B cell (primary cell): ENCODE measurements around the gene MAPK1. TPM values are rescaled to one million over a fixed set of nuclear protein-coding genes. Genes with fewer than 3 reads are reported as not detected.

Experiments
- ATAC-seq: fragments of 200-7000 bp; cut with Tn5 transposase; one replicate; pipeline ENCODE4 v1.10.0; 2021; ENCODE audit warnings: low read depth, mild to moderate bottlenecking, moderate number of reproducible peaks, moderate library complexity
- CTCF ChIA-PET: fragments of 350-600 bp; sonication (Branson Sonifier 250); formaldehyde crosslinking; loops from one replicate; lab custom pipeline; 2021; ENCODE audit warnings: antibody characterized with exemption, inconsistent platforms; lab: Charles Lee
- POLR2A ChIA-PET: fragments of 350-600 bp; sonication (Branson Sonifier 250); formaldehyde crosslinking; loops from one replicate; lab custom pipeline; 2021; ENCODE audit warnings: antibody characterized with exemption; lab: Charles Lee
- DNase-seq: peaks from one replicate; pipeline ENCODE4 v3.0.0; 2013
- H2AFZ ChIP-seq: 2 replicates; pipeline ENCODE4 v1.6.1; 2012; ENCODE audit warnings: mild to moderate bottlenecking, low read depth, low read length; ENCODE audit not compliant: insufficient read depth, poor library complexity, severe bottlenecking
- H3K27ac ChIP-seq, 2 donors: 1 replicate in 1 of 2; 2 replicates in 1 of 2; pipeline ENCODE4 v1.5.1; 2012 to 2013; ENCODE audit warnings: low read length in 2 of 2, mild to moderate bottlenecking in 2 of 2, moderate library complexity in 1 of 2
- H3K27me3 ChIP-seq, 4 experiments: fragments of 200-600 bp in 1 of 4; sonication (generic) in 1 of 4; replicated peaks in 1 of 4; 1 replicate in 2 of 4; 2 replicates in 2 of 4; pipeline versions ENCODE4 v1.6.1 to v1.7.0; 2013 to 2016; ENCODE audit warnings: low read length in 3 of 4, mild to moderate bottlenecking in 2 of 4, mixed read lengths in 1 of 4, moderate library complexity in 1 of 4; ENCODE audit not compliant: insufficient read depth in 4 of 4, control insufficient read depth in 3 of 4; ENCODE audit errors: control extremely low read depth in 1 of 4
- H3K36me3 ChIP-seq, 2 experiments: replicated peaks in 1 of 2; 1 replicate in 1 of 2; 2 replicates in 1 of 2; pipeline versions ENCODE4 v1.6.1 to v1.7.1; 2013; ENCODE audit warnings: low read length in 1 of 2; ENCODE audit not compliant: insufficient read depth in 2 of 2, control insufficient read depth in 1 of 2; ENCODE audit errors: control extremely low read depth in 1 of 2, extremely low read depth in 1 of 2
- H3K4me1 ChIP-seq, 2 donors: fragments of 200-600 bp in 1 of 2; sonication (generic) in 1 of 2; 1 replicate in 1 of 2; 2 replicates in 1 of 2; pipeline versions ENCODE4 v1.5.1 to v1.6.1; 2013 to 2017; ENCODE audit warnings: low read length in 2 of 2; ENCODE audit not compliant: control insufficient read depth in 2 of 2, insufficient read depth in 2 of 2
- H3K4me2 ChIP-seq: replicated peaks from 2 replicates; pipeline ENCODE3; 2012; ENCODE audit warnings: mild to moderate bottlenecking, low read depth, low read length; ENCODE audit not compliant: poor library complexity, severe bottlenecking
- H3K4me3 ChIP-seq, 5 experiments: fragments of 200-600 bp in 1 of 5; sonication (generic) in 1 of 5; 1 replicate in 3 of 5; 2 replicates in 2 of 5; pipeline versions ENCODE4 v1.5.1 to v1.7.0; 2011 to 2016; ENCODE audit warnings: low read length in 4 of 5, mild to moderate bottlenecking in 4 of 5, low read depth in 2 of 5, control low read depth in 1 of 5, moderate library complexity in 1 of 5; ENCODE audit not compliant: insufficient read depth in 1 of 5; ENCODE audit errors: control extremely low read depth in 1 of 5, extremely low read depth in 1 of 5
- H3K79me2 ChIP-seq: fragments of 200-600 bp; sonication (generic); one replicate; pipeline ENCODE4 v1.6.0; 2016; ENCODE audit warnings: low read length; ENCODE audit not compliant: control insufficient read depth, insufficient read depth
- H3K9ac ChIP-seq: fragments of 200-600 bp; sonication (generic); 2 replicates; pipeline ENCODE4 v1.6.1; 2017; ENCODE audit warnings: mild to moderate bottlenecking, low read length, moderate library complexity
- H3K9me3 ChIP-seq, 3 donors: one replicate each; pipeline versions ENCODE4 v1.6.1 to v1.7.1; 2013; ENCODE audit warnings: low read length in 2 of 3; ENCODE audit not compliant: control insufficient read depth in 2 of 3, insufficient read depth in 1 of 3; ENCODE audit errors: control extremely low read depth in 1 of 3
- H4K20me1 ChIP-seq: 2 replicates; pipeline ENCODE4 v1.6.0; 2012; ENCODE audit warnings: mild to moderate bottlenecking, low read length; ENCODE audit not compliant: insufficient read depth, control insufficient read depth, poor library complexity, severe bottlenecking
- H3K27ac Mint-ChIP-seq: one replicate; pipeline ENCODE4 v1.8.0; 2021; ENCODE audit warnings: mixed read lengths
- H3K27me3 Mint-ChIP-seq: one replicate; pipeline ENCODE4 v1.8.0; 2021; ENCODE audit warnings: mixed read lengths
- H3K4me1 Mint-ChIP-seq: one replicate; pipeline ENCODE4 v1.8.0; 2021; ENCODE audit warnings: mixed read lengths
- H3K4me3 Mint-ChIP-seq: one replicate; pipeline ENCODE4 v1.8.0; 2021; ENCODE audit warnings: mixed read lengths
- H3K9me3 Mint-ChIP-seq: one replicate; pipeline ENCODE4 v1.8.0; 2022; ENCODE audit warnings: mixed read lengths; ENCODE audit not compliant: insufficient read depth
- CTCF ChIP-seq: fragments of 200-600 bp; IDR thresholded peaks from one replicate; pipeline ENCODE4 v1.8.0; 2022; ENCODE audit warnings: antibody characterized with exemption, mild to moderate bottlenecking
- EZH2 ChIP-seq: IDR thresholded peaks from 2 replicates; pipeline ENCODE4 v1.6.1; 2012; ENCODE audit warnings: borderline replicate concordance, low read depth, mild to moderate bottlenecking, moderate library complexity, low read length; ENCODE audit not compliant: insufficient read depth, poor library complexity, severe bottlenecking
- WGBS: methylation state at CpG from one replicate; pipeline ENCODE4 v1.1.5; 2013; ENCODE audit warnings: missing lambda C conversion rate; ENCODE audit not compliant: insufficient coverage; 5-methylcytosine and 5-hydroxymethylcytosine counted together
- intact Hi-C: fragments of 100-400 bp; cut with micrococcal nuclease; formaldehyde crosslinking; loops from one replicate; pipeline ENCODE4 v1.10.0; 2022
- polyA plus RNA-seq: library from polyadenylated mRNA; depleted of rRNA; stranded (reverse); fragments of >200 nt; gene quantifications from 2 replicates; pipeline ENCODE4 v1.2.3, GENCODE V29; 2012
- total RNA-seq, 2 donors: library from RNA; stranded (reverse); fragments of 120-200 nt in 1 of 2; gene quantifications; 1 replicate in 1 of 2; 2 replicates in 1 of 2; pipeline versions ENCODE4 v1.2.3 to v1.2.4, GENCODE V29; 2013 to 2022

The MAPK1 gene
- total and polyA plus RNA-seq, 2 donors (not counting 1 experiment from before 2014, with no cell fraction given), result 24.0 to 155 TPM

GRCh38 chr22:21832291-21833290, 34.9 kb downstream of the MAPK1 start:
- Histone ChIP-seq H4K20me1 (peaks cover 26% of the 10 kb centered on the region), H3K4me1 (peaks cover 50 to 51% of the 10 kb centered on the region in 2 donors), H3K4me2 (no peak overlapping the region), H3K36me3 (peaks cover 3% of the 10 kb centered on the region in 2 experiments), H3K79me2 (peaks cover 98% of the 10 kb centered on the region), H3K9me3 (peaks cover 0 to 3% (median 0%) of the 10 kb centered on the region in 3 donors), H2AFZ (no peak overlapping the region), H3K9ac (no peak overlapping the region), H3K4me3 (no peak overlapping the region), H3K27ac (peak overlapping the region in 1 of 2 donors; percentile 25), H3K27me3 (no peaks in the 10 kb centered on the region)
- DNase-seq (no peak), ATAC-seq (no peak)
- ChIA-PET POLR2A (interaction anchor here (0.6 to 1.9 kb wide), 2 partner anchors 16 to 108 kb away, joined by 4 to 5 read pairs; no protein-coding TSS in a partner anchor), CTCF (no interaction called here)
- peaks cover 74% of the 10 kb centered on the region for H3K4me1 Mint-ChIP-seq
- H3K27ac Mint-ChIP-seq, result peak overlapping the region; percentile 75
- H3K4me3 Mint-ChIP-seq, result peak overlapping the region; percentile 11
- H3K9me3 Mint-ChIP-seq, result no peaks in the 10 kb centered on the region
- intact Hi-C loops, result no loop called here
- TF ChIP-seq EZH2 (no peak), CTCF (no peak)
- H3K27me3 Mint-ChIP-seq, result no peaks in the 10 kb centered on the region
- 74% methylated on average over 3 of the region's 8 CpGs for WGBS

GRCh38 chr22:21829523-21829922, 37.9 kb downstream of the MAPK1 start:
- Histone ChIP-seq H3K4me1 (peaks cover 40 to 42% of the 10 kb centered on the region in 2 donors), H3K27ac (no peak overlapping the region), H3K36me3 (peaks cover 3% of the 10 kb centered on the region in 2 experiments), H3K9me3 (peaks cover 0 to 3% (median 0%) of the 10 kb centered on the region in 3 donors), H2AFZ (no peak overlapping the region), H3K79me2 (peaks cover 99% of the 10 kb centered on the region), H4K20me1 (peaks cover 40% of the 10 kb centered on the region), H3K4me3 (no peak overlapping the region), H3K9ac (no peak overlapping the region), H3K27me3 (no peaks in the 10 kb centered on the region), H3K4me2 (no peak overlapping the region)
- Mint-ChIP-seq H3K27ac (no peak overlapping the region), H3K9me3 (no peaks in the 10 kb centered on the region), H3K27me3 (no peaks in the 10 kb centered on the region), H3K4me1 (peaks cover 73% of the 10 kb centered on the region), H3K4me3 (no peak overlapping the region)
- intact Hi-C loops, result no loop called here
- POLR2A ChIA-PET, result no interaction called here
- no CpG with 5 or more reads among the region's 3 CpGs for WGBS
- ATAC-seq (no peak), DNase-seq (no peak)
- CTCF ChIA-PET, result interaction anchor here (0.6 kb wide), 1 partner anchor 19 kb away, joined by 4 read pairs; no protein-coding TSS in a partner anchor
- no peak for TF ChIP-seq CTCF
- no peak for TF ChIP-seq EZH2
